ENCODE results near the gene C22orf31. TPM values are rescaled to one million over a fixed set of nuclear protein-coding genes. Genes with fewer than 3 reads are reported as not detected.
A peak's percentile ranks its signal among the peaks of the same experiment; 100 is the strongest.

Gene C22orf31
- total RNA-seq, 1 experiment from 2014 or later: not detected

DNA sequence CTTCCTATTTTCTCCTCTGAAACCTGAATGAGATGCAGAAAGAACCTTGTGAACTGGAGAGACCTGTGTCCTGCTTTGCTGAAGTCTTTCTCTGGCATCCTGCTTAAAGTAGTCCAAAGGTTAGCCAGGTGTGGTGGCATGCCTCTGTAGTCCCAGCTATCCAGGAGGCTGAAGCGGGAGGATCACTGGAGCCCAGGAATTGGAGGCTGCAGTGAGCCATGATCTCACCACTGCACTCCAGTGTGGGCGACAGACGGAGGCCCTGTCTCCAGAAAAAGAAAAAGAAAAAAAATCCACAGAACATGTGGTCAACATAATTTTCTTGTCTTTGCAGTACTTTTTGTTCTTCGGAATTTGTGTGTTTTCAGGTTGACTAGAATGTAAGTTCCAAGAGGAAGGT lies 8.9 kb upstream of the C22orf31 start:
- TF ChIP-seq CTCF (conservative IDR thresholded peaks at IDR 0.05): no peak
- H3K27me3 Mint-ChIP-seq (ENCODE audit: low read depth): peaks cover 59% of the 10 kb centered on the region
- H3K27me3 ChIP-seq (ENCODE audit: insufficient read depth, low read length): peaks cover 18% of the 10 kb centered on the region; the same call in 1 of the 2 replicates
- no peak overlapping the region for H2AFZ ChIP-seq (ENCODE audit: low read length)
- H3K4me2 ChIP-seq (ENCODE audit: insufficient read depth, insufficient read length, low read length): no peak overlapping the region
- peaks cover 19% of the 10 kb centered on the region for H3K23me2 ChIP-seq (ENCODE audit: insufficient read length, low read depth, low read length, poor library complexity, severe bottlenecking)
- H2BK5ac ChIP-seq (ENCODE audit: insufficient read length, low read length): no peak overlapping the region
- no peak overlapping the region for H3K56ac ChIP-seq (ENCODE audit: insufficient read length, low read depth, low read length)
- H3K27ac ChIP-seq (ENCODE audit: insufficient read length, low read depth, low read length): no peak overlapping the region
- H4K5ac ChIP-seq (ENCODE audit: insufficient read length, low read depth, low read length): no peak overlapping the region
- peaks cover 21 to 23% of the 10 kb centered on the region in 2 experiments for H3K4me1 Mint-ChIP-seq
- H3K9me3 Mint-ChIP-seq: no peaks in the 10 kb centered on the region; a peak in 1 of 5 replicates
- H2AK5ac ChIP-seq (ENCODE audit: insufficient read length, low read length): no peak overlapping the region
- WGBS (ENCODE audit: extremely low coverage, insufficient read length, low lambda C conversion rate): no CpG with 5 or more reads among the region's 4 CpGs
- H3K4me3 Mint-ChIP-seq: peak overlapping the region; percentile 57 to 77; a peak in 3 of 5 replicates
- DNase-seq: no peak
- no peak overlapping the region for H3K18ac ChIP-seq (ENCODE audit: insufficient read length, low read depth, low read length)
- H4K8ac ChIP-seq (replicated peaks; ENCODE audit: insufficient read length, low read depth, low read length): no peak overlapping the region
- H3K27ac Mint-ChIP-seq: no peak overlapping the region
- H3K9ac ChIP-seq (ENCODE audit: extremely low read depth, insufficient read length, low read length): no peak overlapping the region
- H3K4ac ChIP-seq (ENCODE audit: low read depth, low read length): no peak overlapping the region
- H3K36me3 Mint-ChIP-seq (ENCODE audit: insufficient read depth in 1 of 3, low read depth in 3 of 3): no peaks in the 10 kb centered on the region
- no peaks in the 10 kb centered on the region for H3K9me3 ChIP-seq (ENCODE audit: control insufficient read depth, low read depth, low read length)
- no peaks in the 10 kb centered on the region for H3K79me2 ChIP-seq (ENCODE audit: insufficient read depth, low read length)
- H2BK20ac ChIP-seq (ENCODE audit: low read depth, low read length, poor library complexity, severe bottlenecking): no peak overlapping the region
- H3K4me1 ChIP-seq (ENCODE audit: insufficient read depth, low read length): peaks cover 3% of the 10 kb centered on the region; the same call in 1 of the 2 replicates
- H3K14ac ChIP-seq (ENCODE audit: insufficient read depth, low read length): no peak overlapping the region
- H4K91ac ChIP-seq (ENCODE audit: insufficient read length, low read depth, low read length): no peak overlapping the region
- no peaks in the 10 kb centered on the region for H4K20me1 ChIP-seq (ENCODE audit: control insufficient read depth, insufficient read depth, insufficient read length)
- no peaks in the 10 kb centered on the region for H3K79me1 ChIP-seq (ENCODE audit: insufficient read depth, low read depth, low read length, poor library complexity, severe bottlenecking)
- H2BK120ac ChIP-seq (ENCODE audit: low read depth, low read length, poor library complexity, severe bottlenecking): no peak overlapping the region
- no peak overlapping the region for H2BK15ac ChIP-seq (ENCODE audit: low read depth, low read length)
- H3K23ac ChIP-seq (ENCODE audit: insufficient read length, low read depth, low read length): no peak overlapping the region
- H3T11ph ChIP-seq (ENCODE audit: low read length): no peak overlapping the region
- no peak overlapping the region for H2BK12ac ChIP-seq (ENCODE audit: insufficient read length, low read depth, low read length)

Data from H9 (cell line).